ENCODE results near the gene SNRK.
A peak's percentile ranks its signal among the peaks of the same experiment; 100 is the strongest.

The SNRK gene

DNA sequence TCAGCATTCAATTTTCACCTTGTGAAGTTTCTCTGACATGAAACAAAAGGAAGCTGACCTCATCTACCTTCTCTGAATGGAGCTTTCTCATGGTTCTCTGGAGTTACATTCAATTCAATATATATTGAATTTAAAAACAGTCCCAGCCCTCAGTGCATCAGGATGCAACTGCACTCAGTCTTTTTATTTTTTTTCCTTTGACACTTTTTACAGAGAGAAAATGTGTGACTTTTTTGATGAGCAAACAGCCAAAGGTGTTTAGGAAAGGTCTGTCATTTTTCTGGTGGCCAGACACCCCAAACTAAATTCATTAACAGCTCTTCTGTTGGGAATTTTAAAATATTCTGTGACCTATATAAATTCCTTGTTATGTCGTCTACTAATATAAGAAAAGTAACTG is 19.3 kb upstream of the SNRK start:
- no peak for FAIRE-seq

DNA sequence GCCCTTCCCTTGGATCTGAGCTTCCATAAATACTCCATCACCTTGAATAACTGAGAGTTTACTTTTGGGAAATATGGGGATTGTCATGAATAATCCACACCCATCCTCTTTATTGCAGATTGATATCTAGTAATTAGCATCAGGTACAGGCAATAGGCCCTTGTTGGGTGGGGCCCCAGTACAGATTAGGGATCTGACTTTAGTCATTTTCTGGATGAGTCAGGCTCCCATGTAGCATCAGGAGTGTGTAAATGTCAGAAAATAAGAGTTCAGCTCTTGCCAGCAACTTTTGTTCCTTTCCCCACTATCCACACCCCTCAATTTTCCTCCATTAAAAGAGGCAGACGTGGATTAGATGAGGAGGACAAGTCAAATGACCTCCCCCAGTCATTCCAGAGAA is 17.7 kb upstream of the SNRK start:
- FAIRE-seq (no peak), DNase-seq (ENCODE audit: insufficient read length, low spot score) (no peak)

More for the DNA sequence above, 19.3 kb upstream of the SNRK start:
- DNase-seq (ENCODE audit: insufficient read length, low spot score): no peak

DNA sequence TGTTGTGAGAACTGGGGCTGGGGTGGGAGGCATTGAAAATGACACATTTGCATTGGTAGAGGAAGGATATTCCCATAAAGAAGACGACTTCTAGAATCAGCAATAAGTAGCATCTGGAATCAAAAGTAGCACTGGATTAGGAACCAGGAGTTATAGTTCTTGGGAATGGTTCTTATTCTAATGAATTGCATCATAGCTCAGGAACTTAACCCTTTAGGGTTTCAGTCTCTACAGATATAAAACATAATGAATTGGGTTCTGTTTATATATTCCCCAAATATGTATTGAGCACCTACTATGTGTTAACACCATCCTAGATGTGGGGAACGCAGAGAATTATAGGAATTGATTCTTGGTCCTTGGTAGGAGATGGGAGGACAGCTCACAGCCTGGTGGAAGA is 16.3 kb upstream of the SNRK start:
- DNase-seq (ENCODE audit: insufficient read length, low spot score) (no peak), FAIRE-seq (no peak)

DNA sequence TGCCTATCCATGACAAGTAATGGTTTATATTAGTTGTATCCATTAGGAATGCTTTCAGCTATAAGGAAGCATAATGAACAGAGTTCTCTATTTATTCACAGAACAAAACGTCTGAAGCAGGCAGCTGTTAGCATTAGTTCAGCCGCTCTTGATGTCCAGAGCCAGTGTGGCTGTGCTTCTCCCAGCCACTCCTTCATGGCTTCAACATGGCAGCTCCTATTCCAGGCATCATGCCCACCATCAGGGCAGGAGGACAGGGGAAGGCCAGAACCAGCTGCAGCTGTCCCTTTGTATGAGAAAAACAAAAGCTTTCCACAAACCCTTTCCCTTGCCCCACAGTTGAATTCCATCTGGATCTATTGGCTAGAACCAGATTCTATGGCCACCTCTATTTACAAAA is 12.9 kb upstream of the SNRK start:
- FAIRE-seq: no peak
- no peak for DNase-seq (ENCODE audit: insufficient read length, low spot score)

DNA sequence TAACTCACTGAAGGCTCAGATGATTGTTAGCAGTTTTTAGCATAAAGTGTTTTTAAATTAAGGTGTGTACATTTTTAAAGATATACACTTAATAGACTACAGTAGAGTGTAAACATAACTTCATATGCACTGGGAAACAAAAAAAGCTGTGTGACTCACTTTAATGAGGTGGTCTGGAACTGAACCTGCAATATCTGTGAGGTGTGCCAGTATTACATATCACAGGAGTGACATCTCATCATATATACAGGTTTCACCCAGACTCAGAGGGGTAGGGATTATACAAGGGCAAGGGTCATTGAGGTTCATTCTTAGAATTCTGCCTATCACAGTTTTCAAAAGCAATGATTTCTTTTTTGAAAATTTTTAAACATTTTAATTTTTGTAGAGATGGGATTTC is 7.3 kb upstream of the SNRK start:
- no peak for DNase-seq (ENCODE audit: insufficient read length, low spot score)
- no peak for FAIRE-seq

DNA sequence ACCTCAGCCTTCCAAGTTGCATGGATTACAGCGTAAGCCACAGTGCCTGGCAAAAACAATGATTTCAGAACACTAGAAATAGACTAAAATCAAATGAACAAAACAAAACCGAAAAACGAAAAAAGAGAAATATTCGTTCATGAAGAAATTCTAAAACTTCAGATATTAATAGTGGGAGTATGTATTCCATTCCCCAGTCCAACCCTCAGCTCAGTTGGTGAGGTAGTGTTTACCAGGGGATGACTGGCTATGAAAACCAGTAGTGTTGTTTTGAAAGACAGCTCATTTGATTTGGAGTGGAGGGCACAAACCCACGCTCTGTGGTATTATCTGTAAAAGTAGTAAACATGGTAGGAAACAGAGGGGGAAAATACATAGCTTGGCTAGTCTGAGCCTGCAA is 6.8 kb upstream of the SNRK start:
- DNase-seq (ENCODE audit: insufficient read length, low spot score) (no peak), FAIRE-seq (no peak)

DNA sequence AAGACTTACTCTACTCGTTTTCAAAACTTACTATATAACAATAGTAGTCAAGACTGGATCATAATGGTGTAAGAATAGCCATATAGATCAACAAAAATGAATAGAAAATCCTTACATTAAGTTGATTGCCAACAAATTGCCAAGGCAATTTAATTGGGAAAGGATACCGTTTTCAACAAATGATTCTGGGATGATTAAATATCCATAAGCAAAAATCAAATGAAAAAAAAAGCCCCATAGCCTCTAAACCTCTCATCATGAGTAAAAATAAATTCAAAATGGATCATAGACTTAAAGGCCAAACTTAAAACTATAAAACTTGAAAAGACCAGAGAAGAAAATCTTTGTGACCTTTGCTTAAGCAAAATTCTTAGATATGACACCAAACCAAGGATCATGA is 5.3 kb upstream of the SNRK start:
- no peak for FAIRE-seq
- no peak for DNase-seq (ENCODE audit: insufficient read length, low spot score)

DNA sequence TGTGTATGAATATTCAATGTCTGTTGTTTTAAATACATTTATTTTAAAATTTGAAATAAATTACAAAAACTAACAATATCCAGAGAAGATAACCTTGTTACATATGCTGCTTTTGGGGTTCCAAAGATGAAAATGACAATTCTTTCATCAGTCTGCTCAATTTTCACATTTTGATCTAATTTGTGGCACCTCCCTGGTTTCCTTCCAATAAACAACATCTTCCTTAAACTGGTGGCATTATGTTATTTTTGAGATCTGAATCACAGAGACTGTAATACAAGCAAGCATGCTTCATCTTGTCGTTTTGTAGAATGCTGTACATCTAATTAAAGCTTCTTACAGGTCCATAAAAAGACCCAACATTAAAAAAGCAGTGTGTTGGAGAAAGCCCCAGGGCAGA is 2.2 kb upstream of the SNRK start:
- no peak for DNase-seq (ENCODE audit: insufficient read length, low spot score)
- no peak for FAIRE-seq

DNA sequence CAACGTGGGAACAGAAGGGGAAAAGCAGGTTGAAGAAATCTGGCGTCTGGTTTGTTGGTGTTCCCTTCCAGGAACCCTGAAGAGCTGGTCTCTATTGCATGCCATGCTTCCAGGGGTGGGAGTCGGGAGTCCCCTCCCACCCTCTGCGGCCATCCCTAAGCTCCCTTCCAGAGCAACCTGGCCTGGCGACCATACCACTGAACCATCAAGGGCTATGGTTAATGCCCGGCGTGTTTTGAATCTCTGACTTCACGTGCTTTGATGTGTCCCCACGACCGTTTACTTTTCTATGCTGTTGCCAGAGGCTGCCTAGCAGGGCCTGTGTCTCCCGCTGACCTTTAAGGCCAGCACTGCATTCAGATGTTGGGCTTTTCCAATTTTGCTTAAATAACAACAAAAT is 696 bp upstream of the SNRK start:
- FAIRE-seq: no peak
- DNase-seq (ENCODE audit: insufficient read length, low spot score): no peak

DNA sequence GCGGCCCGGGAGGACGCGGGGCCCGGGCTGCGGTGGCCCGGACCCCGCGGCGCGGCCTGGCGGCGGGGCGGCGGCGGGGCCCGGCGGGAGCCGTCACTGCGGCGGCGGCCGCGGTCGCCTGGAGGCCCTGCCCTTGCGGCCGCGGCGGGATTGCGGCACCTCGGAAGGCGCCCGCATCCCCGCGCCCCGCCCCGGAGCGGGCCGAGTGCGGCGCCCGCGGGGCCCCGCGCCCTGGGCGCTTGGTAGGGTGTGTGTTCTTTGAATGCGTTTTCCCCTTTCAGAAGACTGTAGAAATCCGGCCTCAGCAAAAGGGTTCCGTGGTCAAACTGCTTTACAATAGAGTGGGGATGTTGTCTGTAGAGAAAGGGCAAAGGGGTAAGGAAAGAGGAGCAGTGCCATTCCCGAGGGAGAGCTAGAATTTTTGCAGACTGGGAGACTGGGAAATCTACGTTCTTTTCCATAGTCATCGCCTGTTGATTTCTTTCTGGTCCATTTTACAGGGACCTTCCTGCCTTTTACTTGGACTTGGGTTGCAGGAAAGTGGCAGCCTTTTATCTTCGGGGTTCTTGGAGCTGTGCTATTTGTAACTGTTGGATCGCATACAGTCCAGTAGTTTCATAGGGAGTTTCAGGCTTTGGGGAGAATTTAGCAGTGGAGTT is 630 bp downstream of the SNRK start:
- no peak for FAIRE-seq

DNA sequence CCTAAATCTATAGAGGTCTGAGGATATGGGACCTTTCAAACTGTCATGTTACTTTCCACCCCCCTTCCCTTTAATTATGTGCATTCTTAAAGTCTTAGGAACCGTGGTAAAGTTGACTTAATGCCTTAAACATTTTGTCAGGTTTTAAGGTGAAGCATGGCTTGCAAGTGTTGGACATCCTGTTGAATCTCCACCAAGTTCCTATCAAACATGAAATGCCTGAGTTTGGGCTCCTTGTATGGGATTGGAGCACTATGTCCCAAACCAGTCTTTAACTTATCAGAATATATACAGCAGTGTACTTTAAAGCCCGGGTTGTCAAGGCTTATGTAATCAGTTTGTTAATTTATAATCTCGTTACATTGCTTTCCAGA is 1.1 kb downstream of the SNRK start:
- FAIRE-seq (no peak), DNase-seq (ENCODE audit: insufficient read length, low spot score) (no peak)

More for the DNA sequence above, 630 bp downstream of the SNRK start:
- no peak for DNase-seq (ENCODE audit: insufficient read length, low spot score)

DNA sequence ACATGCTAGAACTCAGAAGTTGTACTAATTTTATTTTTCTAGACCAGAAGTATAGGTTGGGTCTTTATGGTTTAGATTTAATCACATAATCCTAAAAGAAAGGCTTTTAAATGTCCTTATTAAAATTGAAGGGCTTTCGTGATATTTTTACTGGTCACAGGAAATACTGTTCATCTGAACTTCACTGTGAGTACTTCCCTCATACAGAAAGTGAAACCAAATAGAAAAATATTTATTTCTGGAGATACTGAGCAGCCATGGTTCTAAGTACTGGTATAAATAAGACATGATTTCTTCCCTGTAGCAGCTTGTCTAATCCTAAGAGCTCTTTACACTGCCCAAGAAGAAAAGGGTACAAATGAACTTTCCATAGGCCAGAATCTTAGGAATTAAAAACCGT is 2.0 kb downstream of the SNRK start:
- no peak for FAIRE-seq
- DNase-seq (ENCODE audit: insufficient read length, low spot score): no peak

DNA sequence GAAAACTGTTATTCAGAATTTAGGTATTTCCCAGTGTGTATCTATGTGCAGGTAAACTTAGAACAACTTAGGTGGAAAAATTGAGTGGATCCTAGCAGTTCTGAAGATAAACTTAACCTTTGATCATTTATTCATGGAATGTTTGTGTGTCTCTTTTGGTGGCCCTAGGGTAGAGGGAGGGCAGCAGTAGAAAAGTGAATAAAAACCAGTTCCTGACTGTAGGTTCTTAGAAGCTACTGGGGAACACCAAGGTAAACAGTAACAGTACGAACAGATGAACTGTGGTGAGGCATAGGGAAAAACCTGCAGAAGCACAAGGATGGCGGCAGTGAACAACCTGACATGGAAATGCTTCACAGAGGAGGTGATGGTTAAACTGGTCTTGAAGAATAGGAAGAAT is 2.5 kb downstream of the SNRK start:
- DNase-seq (ENCODE audit: insufficient read length, low spot score): no peak
- no peak for FAIRE-seq

DNA sequence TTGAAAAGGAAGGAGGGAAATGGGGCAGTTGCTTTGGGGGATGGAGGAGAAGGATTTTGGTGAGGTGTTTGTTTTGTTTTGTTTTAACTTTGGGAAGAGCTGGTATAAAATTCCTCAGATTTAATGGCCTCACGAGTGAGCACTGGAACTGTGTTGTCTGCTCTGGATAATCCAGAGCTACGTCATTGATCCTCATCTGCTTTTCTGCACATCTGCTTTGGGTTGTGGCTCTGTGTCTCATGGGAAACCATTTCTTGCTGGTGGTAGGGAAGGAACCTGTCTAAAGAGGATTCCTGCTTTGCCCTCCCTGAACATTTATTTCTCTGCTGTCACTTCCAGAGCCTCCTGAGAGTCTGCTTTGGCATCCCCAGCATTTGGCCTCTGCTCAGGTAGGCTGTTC is 3.1 kb downstream of the SNRK start:
- FAIRE-seq (no peak), DNase-seq (ENCODE audit: insufficient read length, low spot score) (no peak)

DNA sequence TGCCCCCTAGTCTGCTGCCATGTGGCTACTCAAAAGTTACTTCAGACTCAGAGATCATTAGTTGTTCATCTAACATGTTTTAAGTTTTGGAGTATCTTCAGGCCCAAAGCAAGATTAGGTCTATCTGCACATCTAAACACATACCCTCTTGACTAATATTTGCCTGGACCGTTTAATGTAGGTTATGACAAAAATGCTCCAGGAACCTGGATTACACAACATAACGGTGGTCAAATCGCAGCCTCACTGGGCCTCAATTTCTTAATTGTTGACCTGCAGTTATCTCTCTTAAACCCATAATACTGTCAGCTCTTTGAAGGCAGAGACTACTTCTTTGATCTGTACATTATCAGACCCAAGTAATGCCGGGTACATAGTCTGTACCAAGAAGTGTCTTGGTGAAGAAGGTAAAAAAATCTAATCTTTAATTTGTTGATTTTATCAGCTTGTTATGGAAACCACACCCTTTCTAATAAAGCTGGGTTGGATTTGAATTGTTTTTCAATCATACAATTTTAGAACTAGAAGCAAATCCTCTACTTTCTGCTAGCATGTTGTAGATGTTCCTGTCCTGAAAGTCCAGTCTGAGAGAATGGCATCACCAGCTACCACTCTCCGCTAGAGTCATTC is 3.6 kb downstream of the SNRK start:
- FAIRE-seq: no peak

DNA sequence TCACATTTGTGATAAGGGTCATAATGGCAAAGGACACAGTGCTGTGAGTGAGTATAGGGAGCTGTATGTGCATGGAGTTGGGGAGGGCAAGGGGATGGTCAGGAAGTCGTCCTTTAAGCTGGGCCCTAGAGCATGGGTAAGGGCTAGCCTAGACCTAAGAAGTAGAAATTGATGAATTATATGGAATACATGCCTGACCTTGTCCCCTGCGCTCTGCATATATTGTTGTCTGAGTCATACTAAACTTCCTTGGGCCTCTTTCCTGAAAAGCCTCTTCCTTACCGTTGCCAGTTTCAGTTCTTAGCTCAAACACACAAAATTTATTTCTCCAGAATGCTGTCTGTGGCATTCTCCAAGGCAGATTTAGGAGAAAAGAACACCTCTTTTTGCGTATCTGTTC is 4.6 kb downstream of the SNRK start:
- DNase-seq (ENCODE audit: insufficient read length, low spot score) (no peak), FAIRE-seq (no peak)

More for the DNA sequence above, 3.6 kb downstream of the SNRK start:
- no peak for DNase-seq (ENCODE audit: insufficient read length, low spot score)

DNA sequence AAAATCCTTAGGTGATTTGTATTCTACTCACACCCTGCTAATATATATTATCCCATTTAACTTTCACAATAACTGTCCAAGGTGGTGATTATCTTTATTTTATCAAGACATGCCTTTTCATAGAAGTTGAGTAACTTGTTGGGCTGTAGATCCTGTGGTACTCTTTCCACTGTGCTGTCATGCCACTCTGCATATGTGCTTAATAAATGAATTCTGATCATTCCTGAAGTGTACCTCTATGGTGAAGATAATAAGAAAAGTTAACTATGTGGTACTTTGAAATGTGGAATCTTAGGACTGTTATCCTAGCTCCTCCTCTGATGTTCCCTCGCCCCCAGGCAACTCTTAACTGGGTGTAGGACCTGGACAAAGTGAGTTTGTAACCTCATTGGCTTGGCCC is 5.2 kb downstream of the SNRK start:
- no peak for DNase-seq (ENCODE audit: insufficient read length, low spot score)

DNA sequence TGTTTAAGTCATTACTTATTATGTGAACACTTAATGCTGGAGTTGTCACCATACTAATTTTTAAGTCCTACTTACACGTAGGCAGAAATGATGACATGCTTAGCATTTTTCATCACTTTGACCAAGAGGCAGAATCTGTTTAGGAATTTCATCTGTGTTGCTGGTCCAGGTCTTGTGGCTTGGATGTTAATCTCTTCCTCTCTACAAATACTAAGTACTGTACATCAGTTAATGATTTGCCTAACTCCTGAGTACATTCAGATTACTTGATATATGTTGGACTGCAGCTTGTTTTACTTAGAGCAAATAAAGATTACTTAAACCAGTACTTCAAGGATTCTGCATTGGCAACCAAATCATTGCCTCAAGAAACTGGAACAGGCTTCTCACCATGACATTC is 8.6 kb downstream of the SNRK start:
- DNase-seq (ENCODE audit: insufficient read length, low spot score) (no peak), FAIRE-seq (no peak)

More for the DNA sequence above, 5.2 kb downstream of the SNRK start:
- no peak for FAIRE-seq

DNA sequence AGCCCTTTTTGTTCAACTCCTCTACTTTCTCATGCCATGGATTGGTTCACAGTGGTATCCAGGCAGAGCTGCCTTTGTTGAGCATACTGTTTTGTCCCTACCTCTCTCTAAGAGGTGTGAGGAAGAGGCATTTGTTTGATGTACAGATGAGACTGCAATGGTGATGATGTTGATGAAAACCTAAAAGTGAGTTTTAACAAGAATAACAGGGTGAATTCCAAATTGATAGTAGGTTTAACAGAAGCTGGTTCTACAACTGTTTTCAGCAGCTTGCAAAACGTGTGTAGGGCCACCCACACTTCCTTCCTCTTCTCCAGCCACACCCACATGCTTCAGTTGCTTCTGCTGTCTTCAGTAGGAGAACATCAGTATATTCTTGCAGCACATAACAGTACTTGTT is 10.2 kb downstream of the SNRK start:
- no peak for DNase-seq (ENCODE audit: insufficient read length, low spot score)

DNA sequence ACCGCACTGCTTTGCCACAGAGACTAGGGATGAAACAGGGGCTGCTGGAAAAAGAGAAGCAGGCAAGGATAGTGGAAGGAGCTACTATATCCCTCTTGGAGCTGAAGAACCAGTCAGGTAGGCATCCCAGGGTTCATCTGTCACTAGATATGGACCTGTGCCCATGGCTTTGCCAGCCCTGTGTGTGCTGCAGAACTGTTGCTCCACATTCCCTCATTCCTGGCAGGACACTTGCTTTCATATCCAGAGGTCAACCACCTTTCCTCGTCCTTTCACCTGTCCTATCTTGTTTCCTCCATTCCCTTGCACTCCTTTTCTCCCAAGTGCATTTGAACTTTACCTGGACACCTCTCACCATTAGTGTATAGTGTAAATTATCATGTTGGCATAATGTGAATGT is 12.0 kb downstream of the SNRK start:
- no peak for FAIRE-seq

More for the DNA sequence above, 10.2 kb downstream of the SNRK start:
- FAIRE-seq: peak; percentile 20

DNA sequence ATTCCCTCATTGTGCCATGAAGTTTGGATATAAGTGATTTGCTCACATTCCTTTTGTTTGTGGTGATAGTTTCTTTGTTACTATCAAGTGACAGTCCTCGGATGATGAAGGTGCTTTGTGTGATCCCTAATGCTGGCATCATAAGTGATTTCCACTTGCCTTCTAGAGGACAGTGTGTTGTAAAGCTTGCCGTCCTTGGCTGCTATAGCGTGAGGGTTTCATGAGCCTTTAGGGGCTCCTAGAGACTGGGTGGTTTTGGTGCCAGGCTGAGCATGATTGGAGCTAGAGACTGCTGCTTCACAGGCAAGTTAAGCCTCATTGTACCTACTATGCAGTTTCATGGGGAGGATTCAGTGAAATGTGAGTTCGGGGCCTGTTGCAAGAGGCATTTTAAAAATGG is 12.4 kb downstream of the SNRK start:
- DNase-seq (ENCODE audit: insufficient read length, low spot score) (no peak), FAIRE-seq (no peak)

More for the DNA sequence above, 12.0 kb downstream of the SNRK start:
- no peak for DNase-seq (ENCODE audit: insufficient read length, low spot score)

DNA sequence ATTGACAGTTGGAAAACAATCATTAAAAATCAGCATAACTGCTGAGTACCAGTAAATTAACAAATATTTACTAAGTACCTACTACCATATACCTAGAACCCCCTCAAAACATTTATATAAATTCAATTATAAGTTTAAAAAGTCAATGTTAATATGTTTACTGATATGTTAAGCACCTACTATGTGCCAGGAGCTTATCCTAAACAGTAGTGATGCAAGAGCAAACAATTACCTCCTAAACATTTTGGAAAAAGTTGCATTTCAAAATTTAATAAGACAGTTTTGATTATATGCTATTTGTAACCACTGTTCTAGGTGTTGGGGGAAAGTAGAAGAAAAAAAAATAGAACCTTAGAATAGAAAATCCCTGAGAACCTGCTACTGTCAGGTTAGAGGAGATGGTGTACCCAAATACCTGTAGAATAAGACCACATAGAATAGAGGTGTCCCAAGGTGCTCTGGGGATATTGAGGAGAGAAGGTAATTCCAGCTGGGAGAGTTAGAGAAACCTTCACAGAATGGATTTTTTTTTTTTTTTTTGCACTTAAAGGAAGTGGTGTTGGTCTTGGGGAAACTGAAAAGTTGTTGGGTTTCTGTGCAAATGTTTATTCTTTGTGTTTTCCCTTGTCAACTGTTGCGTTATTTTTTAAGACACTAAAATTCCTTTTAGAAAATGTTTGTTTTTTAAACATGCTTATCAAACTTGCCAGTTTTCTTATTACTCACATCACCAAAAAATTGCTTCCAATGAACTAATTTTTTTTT is 16.0 kb downstream of the SNRK start:
- DNase-seq (ENCODE audit: insufficient read length, low spot score) (no peak), FAIRE-seq (no peak)
